ENCODE measurements around the gene TMEM198. TPM values are rescaled to one million over a fixed set of nuclear protein-coding genes. Genes with fewer than 3 reads are reported as not detected.
A peak's percentile ranks its signal among the peaks of the same experiment; 100 is the strongest.

TMEM198 gene
- polyA plus RNA-seq, 1 donor (not counting 4 experiments of a cell fraction or from before 2014, with no cell fraction given), result 0.81 TPM

DNA sequence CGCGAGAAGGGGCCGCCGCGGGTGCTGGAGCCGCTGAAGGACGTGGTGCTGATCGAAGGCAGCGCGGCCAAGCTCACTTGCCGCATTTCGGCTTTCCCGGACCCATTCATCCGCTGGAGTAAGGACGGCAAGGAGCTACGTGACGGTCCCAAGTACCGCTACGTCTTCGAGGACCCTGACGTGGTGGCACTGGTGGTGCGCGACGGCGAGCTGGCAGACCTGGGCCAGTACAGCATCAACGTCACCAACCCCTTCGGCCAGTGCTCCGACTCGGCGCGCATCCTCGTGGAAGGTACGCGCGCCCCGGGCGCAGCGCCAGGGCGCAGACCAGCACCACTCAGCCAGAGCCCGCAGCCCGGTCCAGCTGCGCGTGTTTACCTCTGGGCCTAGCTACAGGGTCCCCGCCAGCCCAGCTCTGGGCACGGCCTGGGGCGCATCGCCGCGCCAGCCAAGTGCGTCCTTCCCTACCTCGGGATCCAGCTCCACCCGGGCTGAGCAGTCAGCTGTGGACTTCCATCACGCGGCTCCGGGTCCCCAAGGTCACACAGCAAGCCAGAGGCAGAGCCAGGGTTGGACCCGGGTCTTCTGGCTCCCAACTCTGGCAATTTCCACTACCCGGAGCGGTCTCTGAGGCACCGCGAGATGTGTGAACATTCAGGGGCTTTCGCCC lies 46.9 kb upstream of the TMEM198 start:
- Histone ChIP-seq H3K9ac (ENCODE audit: control insufficient read depth, extremely low read depth, insufficient read depth, low read length) (no peak overlapping the region), H3K9me3 (ENCODE audit: control insufficient read depth, low read depth, low read length) (no peaks in the 10 kb centered on the region), H3K4me3 (ENCODE audit: control insufficient read depth in 2 of 3, extremely low read depth in 1 of 3, insufficient read depth in 2 of 3, low read depth in 1 of 3, low read length in 3 of 3) (peak overlapping the region in 1 of 3 experiments; percentile 83), H2AFZ (ENCODE audit: control insufficient read depth, low read length) (no peak overlapping the region), H3K79me2 (ENCODE audit: control insufficient read depth, insufficient read depth, low read length) (peaks cover 7% of the 10 kb centered on the region), H3K27ac (ENCODE audit: control insufficient read depth, insufficient read depth, low read length) (no peak overlapping the region), H3K4me2 (ENCODE audit: control insufficient read depth, extremely low read depth, insufficient read depth, low read depth, low read length) (peak overlapping the region; percentile 98), H3K27me3 (ENCODE audit: control insufficient read depth, extremely low read depth, insufficient read depth, low read length) (peaks cover 50% of the 10 kb centered on the region), H3K4me1 (ENCODE audit: control insufficient read depth, extremely low read depth, insufficient read depth, low read length) (peaks cover 15% of the 10 kb centered on the region), H3K36me3 (ENCODE audit: control insufficient read depth in 2 of 2, extremely low read depth in 1 of 2, insufficient read depth in 2 of 2, low read length in 2 of 2) (peaks cover 0 to 1% of the 10 kb centered on the region in 2 experiments), H3K9me1 (ENCODE audit: control insufficient read depth, extremely low read depth, insufficient read depth, low read length) (no peaks in the 10 kb centered on the region), H4K20me1 (ENCODE audit: control insufficient read depth, extremely low read depth, insufficient read depth, low read length) (peaks cover 3% of the 10 kb centered on the region)
- FAIRE-seq (no peak), DNase-seq (ENCODE audit: low read depth, low spot score) (no peak)
- dilution Hi-C loops (cut with MboI; ENCODE audit: extremely low pct_ligation_motif_present, low sequenced_read_pairs), result no loop called here
- peak; percentile 92 for TF ChIP-seq EZH2 (IDR thresholded peaks at IDR 0.05; ENCODE audit: low read length)
- TF ChIP-seq, protein P1, sequence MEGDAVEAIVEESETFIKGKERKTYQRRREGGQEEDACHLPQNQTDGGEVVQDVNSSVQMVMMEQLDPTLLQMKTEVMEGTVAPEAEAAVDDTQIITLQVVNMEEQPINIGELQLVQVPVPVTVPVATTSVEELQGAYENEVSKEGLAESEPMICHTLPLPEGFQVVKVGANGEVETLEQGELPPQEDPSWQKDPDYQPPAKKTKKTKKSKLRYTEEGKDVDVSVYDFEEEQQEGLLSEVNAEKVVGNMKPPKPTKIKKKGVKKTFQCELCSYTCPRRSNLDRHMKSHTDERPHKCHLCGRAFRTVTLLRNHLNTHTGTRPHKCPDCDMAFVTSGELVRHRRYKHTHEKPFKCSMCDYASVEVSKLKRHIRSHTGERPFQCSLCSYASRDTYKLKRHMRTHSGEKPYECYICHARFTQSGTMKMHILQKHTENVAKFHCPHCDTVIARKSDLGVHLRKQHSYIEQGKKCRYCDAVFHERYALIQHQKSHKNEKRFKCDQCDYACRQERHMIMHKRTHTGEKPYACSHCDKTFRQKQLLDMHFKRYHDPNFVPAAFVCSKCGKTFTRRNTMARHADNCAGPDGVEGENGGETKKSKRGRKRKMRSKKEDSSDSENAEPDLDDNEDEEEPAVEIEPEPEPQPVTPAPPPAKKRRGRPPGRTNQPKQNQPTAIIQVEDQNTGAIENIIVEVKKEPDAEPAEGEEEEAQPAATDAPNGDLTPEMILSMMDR (optimal IDR thresholded peaks at IDR 0.05 in 1 of 3, IDR thresholded peaks at IDR 0.05 in 1 of 3, conservative IDR thresholded peaks at IDR 0.05 in 1 of 3; ENCODE audit: extremely low read depth in 1 of 3, insufficient read depth in 2 of 3, low read length in 3 of 3), result no peak

DNA sequence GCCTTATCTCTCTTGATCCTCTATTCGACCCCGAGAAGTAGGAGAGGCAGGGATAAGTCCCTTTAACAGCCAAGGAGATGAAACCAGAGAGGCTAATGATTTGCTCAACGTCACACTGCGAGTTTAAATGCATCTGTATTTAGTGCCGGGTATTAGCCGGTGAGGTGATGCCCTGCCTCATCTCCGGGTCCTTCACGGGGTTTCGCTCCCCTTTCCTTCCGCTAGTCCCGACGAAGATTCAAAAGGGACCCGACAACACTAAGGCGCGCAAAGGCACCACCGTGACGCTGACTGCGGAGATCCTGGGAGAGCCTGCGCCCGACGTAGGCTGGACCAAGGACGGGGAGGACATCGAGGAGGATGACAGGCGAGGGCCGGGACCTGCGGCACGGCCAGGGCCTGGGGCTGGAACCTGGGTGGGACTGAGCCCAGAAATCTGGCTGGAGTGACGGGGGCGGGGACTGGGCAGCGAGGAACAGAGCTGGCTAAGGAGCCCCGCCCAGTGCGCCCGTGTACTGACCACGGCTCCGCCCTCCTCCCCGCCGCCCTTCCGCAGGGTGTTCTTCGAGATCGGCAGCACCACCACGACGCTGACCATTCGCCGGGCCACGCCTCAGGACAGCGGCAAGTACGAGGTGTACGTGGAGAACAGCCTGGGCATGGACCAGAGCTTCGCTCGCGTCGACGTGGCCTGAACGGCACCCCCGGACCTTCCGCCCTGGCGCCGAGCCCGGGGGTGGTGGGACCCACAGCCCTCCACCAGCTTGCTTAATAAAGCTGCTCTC lies 46.1 kb upstream of the TMEM198 start:
- FAIRE-seq (no peak), DNase-seq (ENCODE audit: low read depth, low spot score) (no peak)
- H3K9me3 ChIP-seq (ENCODE audit: control insufficient read depth, low read depth, low read length), result no peaks in the 10 kb centered on the region
- H3K9ac ChIP-seq (ENCODE audit: control insufficient read depth, extremely low read depth, insufficient read depth, low read length), result peak overlapping the region; percentile 89
- no peaks in the 10 kb centered on the region for H3K36me3 ChIP-seq (ENCODE audit: control insufficient read depth in 2 of 2, extremely low read depth in 1 of 2, insufficient read depth in 2 of 2, low read length in 2 of 2)
- dilution Hi-C loops (cut with MboI; ENCODE audit: extremely low pct_ligation_motif_present, low sequenced_read_pairs), result no loop called here
- TF ChIP-seq EZH2 (IDR thresholded peaks at IDR 0.05; ENCODE audit: low read length), result peak; percentile 81
- TF ChIP-seq, protein P1 (optimal IDR thresholded peaks at IDR 0.05 in 1 of 3, IDR thresholded peaks at IDR 0.05 in 1 of 3, conservative IDR thresholded peaks at IDR 0.05 in 1 of 3; ENCODE audit: extremely low read depth in 1 of 3, insufficient read depth in 2 of 3, low read length in 3 of 3), result no peak
- H4K20me1 ChIP-seq (ENCODE audit: control insufficient read depth, extremely low read depth, insufficient read depth, low read length), result peaks cover 3% of the 10 kb centered on the region
- H3K27ac ChIP-seq (ENCODE audit: control insufficient read depth, insufficient read depth, low read length), result no peak overlapping the region
- peak overlapping the region; percentile 62 to 83 (median 80) for H3K4me3 ChIP-seq (ENCODE audit: control insufficient read depth in 2 of 3, extremely low read depth in 1 of 3, insufficient read depth in 2 of 3, low read depth in 1 of 3, low read length in 3 of 3)
- H3K79me2 ChIP-seq (ENCODE audit: control insufficient read depth, insufficient read depth, low read length), result peaks cover 7% of the 10 kb centered on the region
- H3K27me3 ChIP-seq (ENCODE audit: control insufficient read depth, extremely low read depth, insufficient read depth, low read length), result peaks cover 50% of the 10 kb centered on the region
- no peaks in the 10 kb centered on the region for H3K9me1 ChIP-seq (ENCODE audit: control insufficient read depth, extremely low read depth, insufficient read depth, low read length)
- H3K4me2 ChIP-seq (ENCODE audit: control insufficient read depth, extremely low read depth, insufficient read depth, low read depth, low read length), result peak overlapping the region; percentile 98
- H2AFZ ChIP-seq (ENCODE audit: control insufficient read depth, low read length), result peak overlapping the region; percentile 85
- H3K4me1 ChIP-seq (ENCODE audit: control insufficient read depth, extremely low read depth, insufficient read depth, low read length), result peaks cover 15% of the 10 kb centered on the region

Measured in keratinocyte (primary cell).